Esophagus squamous epithelium (tissue), 5 donors: ENCODE results near the gene LHFPL4. TPM values are rescaled to one million over a fixed set of nuclear protein-coding genes. Genes with fewer than 3 reads are reported as not detected.

Experiments used
- DNase-seq: peaks from one replicate; lab custom pipeline; 2025; lab: John Stamatoyannopoulos, UW
- H3K27ac ChIP-seq, 4 donors: fragments of 200-600 bp; sonication (generic); one replicate each; pipeline ENCODE4 v1.5.1; 2016 to 2019; ENCODE audit warnings: mild to moderate bottlenecking in 1 of 4
- H3K27me3 ChIP-seq, 4 donors: fragments of 200-600 bp; sonication (generic); 1 replicate in 3 of 4; 2 replicates in 1 of 4; pipeline versions ENCODE4 v1.5.1 to v1.6.0; 2017 to 2021; ENCODE audit warnings: antibody characterized with exemption in 1 of 4
- H3K36me3 ChIP-seq, 3 donors: fragments of 200-600 bp; sonication (generic); one replicate each; pipeline ENCODE4 v1.5.1; 2016 to 2019
- H3K4me1 ChIP-seq, 3 donors: fragments of 200-600 bp; sonication (generic); one replicate each; pipeline ENCODE4 v1.5.1; 2017 to 2019
- H3K4me3 ChIP-seq, 4 donors: fragments of 200-600 bp; sonication (generic); 1 replicate in 3 of 4; 2 replicates in 1 of 4; pipeline ENCODE4 v1.5.1; 2016 to 2019; ENCODE audit warnings: mild to moderate bottlenecking in 2 of 4, moderate library complexity in 1 of 4
- H3K9me3 ChIP-seq, 3 donors: fragments of 200-600 bp; sonication (generic); one replicate each; pipeline ENCODE4 v1.5.1; 2016 to 2019
- POLR2A ChIP-seq, 4 donors: fragments of 450-650 bp; IDR thresholded peaks; one replicate each; pipeline ENCODE4 v1.6.1; 2017; ENCODE audit warnings: antibody characterized with exemption in 4 of 4, mild to moderate bottlenecking in 4 of 4, moderate library complexity in 3 of 4
- WGBS, 2 donors: methylation state at CpG; one replicate each; pipeline ENCODE4 v1.1.5; 2018; 5-methylcytosine and 5-hydroxymethylcytosine counted together
- intact Hi-C: fragments of 100-400 bp; cut with DNase I; formaldehyde crosslinking; loops from one replicate; pipeline ENCODE4 v1.15.0; 2022
- total RNA-seq, 4 donors: library from RNA; depleted of rRNA; stranded (reverse); fragments of >200 nt; gene quantifications; one replicate each; pipeline ENCODE4 v1.1.0, GENCODE V29; 2016
- TF ChIP-seq, protein P1 (sequence below), 6 experiments: fragments of 450-650 bp in 4 of 6; fragments of 200-600 bp in 2 of 6; sonication (generic) in 2 of 6; IDR thresholded peaks; one replicate each; pipeline ENCODE4 v1.5.1; 2016 to 2019; ENCODE audit warnings: antibody characterized with exemption in 6 of 6, mild to moderate bottlenecking in 4 of 6, moderate library complexity in 4 of 6
- donor health status: DM: yes; HTN: yes; CAD: no.

LHFPL4 gene
- total RNA-seq, 4 donors from 2014 or later: 0.23 TPM; not detected in 3

DNA sequence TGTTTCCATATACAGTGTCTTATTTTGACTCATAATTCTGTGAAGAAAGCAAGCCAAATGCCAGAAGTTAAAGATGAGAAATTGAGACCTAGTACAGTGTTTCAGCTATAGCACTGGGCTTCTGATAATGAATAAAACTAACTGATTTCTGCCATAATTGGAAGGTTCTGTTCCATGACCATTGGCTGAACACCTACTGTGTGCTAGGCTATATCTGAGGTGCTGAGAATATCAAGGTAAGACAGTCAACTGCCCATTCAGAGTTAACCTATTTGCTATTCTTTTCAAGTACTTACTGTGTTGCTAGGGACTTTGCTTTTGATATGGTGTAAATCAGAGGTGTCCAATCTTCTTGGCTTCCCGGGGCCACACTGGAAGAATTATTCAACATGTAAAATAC lies 73.4 kb downstream of the LHFPL4 start:
- intact Hi-C loops: no loop called here
- TF ChIP-seq POLR2A (IDR thresholded peaks at IDR 0.05): no peak
- TF ChIP-seq, protein P1, sequence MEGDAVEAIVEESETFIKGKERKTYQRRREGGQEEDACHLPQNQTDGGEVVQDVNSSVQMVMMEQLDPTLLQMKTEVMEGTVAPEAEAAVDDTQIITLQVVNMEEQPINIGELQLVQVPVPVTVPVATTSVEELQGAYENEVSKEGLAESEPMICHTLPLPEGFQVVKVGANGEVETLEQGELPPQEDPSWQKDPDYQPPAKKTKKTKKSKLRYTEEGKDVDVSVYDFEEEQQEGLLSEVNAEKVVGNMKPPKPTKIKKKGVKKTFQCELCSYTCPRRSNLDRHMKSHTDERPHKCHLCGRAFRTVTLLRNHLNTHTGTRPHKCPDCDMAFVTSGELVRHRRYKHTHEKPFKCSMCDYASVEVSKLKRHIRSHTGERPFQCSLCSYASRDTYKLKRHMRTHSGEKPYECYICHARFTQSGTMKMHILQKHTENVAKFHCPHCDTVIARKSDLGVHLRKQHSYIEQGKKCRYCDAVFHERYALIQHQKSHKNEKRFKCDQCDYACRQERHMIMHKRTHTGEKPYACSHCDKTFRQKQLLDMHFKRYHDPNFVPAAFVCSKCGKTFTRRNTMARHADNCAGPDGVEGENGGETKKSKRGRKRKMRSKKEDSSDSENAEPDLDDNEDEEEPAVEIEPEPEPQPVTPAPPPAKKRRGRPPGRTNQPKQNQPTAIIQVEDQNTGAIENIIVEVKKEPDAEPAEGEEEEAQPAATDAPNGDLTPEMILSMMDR (IDR thresholded peaks at IDR 0.05): no peak
- no peaks in the 10 kb centered on the region for H3K9me3 ChIP-seq
- H3K27me3 ChIP-seq: no peaks in the 10 kb centered on the region
- H3K4me3 ChIP-seq: no peak overlapping the region
- H3K4me1 ChIP-seq: no peaks in the 10 kb centered on the region
- H3K36me3 ChIP-seq: peaks cover 25 to 99% (median 25%) of the 10 kb centered on the region in 3 donors
- 91 to 93% methylated on average over 1 of the region's 1 CpG for WGBS, 2 donors
- no peak overlapping the region for H3K27ac ChIP-seq
- DNase-seq: no peak

DNA sequence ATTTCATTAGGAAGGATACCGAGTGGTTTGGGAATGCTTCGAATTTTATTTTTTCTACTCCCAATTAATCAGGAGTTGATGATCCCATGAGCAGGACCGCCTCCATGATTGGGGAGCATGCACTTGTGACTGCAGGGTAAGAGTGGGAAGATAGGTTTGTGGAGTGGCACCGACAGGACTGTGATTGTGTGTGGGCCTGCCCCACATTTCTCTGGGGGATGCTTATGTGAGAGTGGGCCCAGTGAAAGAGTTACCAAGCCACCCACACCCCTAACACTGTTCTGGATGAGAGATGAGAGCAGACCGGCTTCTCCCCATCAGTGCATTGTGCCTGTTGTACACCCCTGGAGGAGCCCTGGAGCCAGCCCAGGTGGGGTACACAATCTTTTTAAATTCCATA lies 76.7 kb downstream of the LHFPL4 start:
- H3K27me3 ChIP-seq: no peaks in the 10 kb centered on the region
- no peak for TF ChIP-seq POLR2A (IDR thresholded peaks at IDR 0.05)
- TF ChIP-seq, protein P1 (IDR thresholded peaks at IDR 0.05): no peak
- no peaks in the 10 kb centered on the region for H3K4me1 ChIP-seq
- 91 to 96% methylated on average over 4 to 5 of the region's 5 CpGs for WGBS, 2 donors
- no peak for DNase-seq
- peaks cover 36 to 100% (median 56%) of the 10 kb centered on the region in 3 donors for H3K36me3 ChIP-seq
- no peaks in the 10 kb centered on the region for H3K9me3 ChIP-seq
- no peak overlapping the region for H3K27ac ChIP-seq
- no peak overlapping the region for H3K4me3 ChIP-seq
- intact Hi-C loops: no loop called here

DNA sequence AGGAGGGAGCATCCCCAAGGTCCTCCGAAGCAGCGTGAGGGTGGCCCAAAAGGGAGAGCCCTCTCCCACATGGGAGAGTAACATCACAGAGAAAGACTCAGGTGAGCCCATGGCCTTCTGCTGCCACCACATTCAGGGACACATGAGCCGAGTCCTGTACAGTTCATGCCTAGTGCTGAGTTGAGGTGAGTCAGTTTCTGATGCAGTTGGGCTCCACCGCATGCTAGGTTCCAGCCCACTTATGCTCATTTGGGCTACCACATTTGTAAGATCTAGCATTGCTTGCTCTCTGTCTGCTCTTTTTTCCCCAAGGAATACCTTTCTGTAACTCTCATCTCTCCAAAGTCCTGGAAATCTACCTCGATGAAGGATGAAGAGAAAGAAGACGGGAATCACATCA lies 79.1 kb downstream of the LHFPL4 start:
- H3K36me3 ChIP-seq: peaks cover 43 to 100% (median 68%) of the 10 kb centered on the region in 3 donors
- H3K27ac ChIP-seq: no peak overlapping the region
- intact Hi-C loops: no loop called here
- no peaks in the 10 kb centered on the region for H3K4me1 ChIP-seq
- no peaks in the 10 kb centered on the region for H3K27me3 ChIP-seq
- no peaks in the 10 kb centered on the region for H3K9me3 ChIP-seq
- no peak for DNase-seq
- TF ChIP-seq, protein P1 (IDR thresholded peaks at IDR 0.05): no peak
- TF ChIP-seq POLR2A (IDR thresholded peaks at IDR 0.05): no peak
- no peak overlapping the region for H3K4me3 ChIP-seq
- 85 to 92% methylated on average over 5 to 6 of the region's 6 CpGs for WGBS, 2 donors

DNA sequence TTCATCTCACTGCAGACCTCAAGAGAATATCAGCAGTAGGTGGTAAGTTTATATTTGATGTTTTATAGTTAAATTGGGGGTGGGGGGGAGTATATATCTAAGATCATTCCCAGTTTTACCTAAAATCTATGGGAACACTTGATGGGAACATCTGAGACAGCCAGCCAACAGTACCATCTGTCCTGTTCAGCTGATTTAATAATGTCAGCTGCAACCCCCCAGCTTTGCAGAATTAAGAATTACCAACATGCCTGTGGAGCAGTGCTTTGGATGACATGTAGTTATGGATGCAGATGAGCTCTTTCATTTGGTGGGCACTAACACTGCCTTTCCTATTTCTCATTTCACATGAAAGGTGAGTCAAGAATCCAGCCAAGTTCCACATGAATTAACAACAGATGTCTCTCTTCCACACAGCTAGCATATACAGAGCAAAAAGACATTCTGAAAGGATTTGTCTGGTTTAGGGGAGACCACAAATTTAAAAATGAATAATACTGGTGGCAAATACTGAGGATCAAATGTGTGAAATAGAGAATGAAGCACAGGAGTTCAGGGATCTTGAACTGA lies 80.0 kb downstream of the LHFPL4 start:
- no peaks in the 10 kb centered on the region for H3K4me1 ChIP-seq
- peaks cover 43 to 100% (median 70%) of the 10 kb centered on the region in 3 donors for H3K36me3 ChIP-seq
- DNase-seq: no peak
- H3K9me3 ChIP-seq: no peaks in the 10 kb centered on the region
- no peak overlapping the region for H3K27ac ChIP-seq
- no peak for TF ChIP-seq POLR2A (IDR thresholded peaks at IDR 0.05)
- TF ChIP-seq, protein P1 (IDR thresholded peaks at IDR 0.05): no peak
- H3K27me3 ChIP-seq: no peaks in the 10 kb centered on the region
- no peak overlapping the region for H3K4me3 ChIP-seq
- intact Hi-C loops: no loop called here

DNA sequence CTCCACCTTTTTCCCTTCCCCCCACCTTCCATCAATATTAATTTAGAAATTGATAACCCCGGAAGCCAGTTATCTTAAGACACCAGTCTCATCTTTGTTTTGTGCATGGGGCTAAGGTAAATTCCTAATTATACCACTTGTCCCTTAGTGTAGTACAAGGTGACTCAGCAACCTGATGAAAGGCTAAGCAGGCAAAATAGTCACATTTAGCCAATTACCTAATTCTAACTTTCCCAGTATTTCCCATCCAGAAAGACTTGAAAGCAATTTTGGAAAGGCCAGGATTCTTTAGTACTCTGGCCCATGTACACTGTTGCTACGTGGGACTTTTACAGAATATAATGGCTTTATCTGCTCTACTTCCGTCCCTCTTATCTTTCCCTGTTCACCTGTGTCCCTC lies 83.6 kb downstream of the LHFPL4 start:
- 94 to 98% methylated on average over 3 of the region's 3 CpGs for WGBS, 2 donors
- Histone ChIP-seq H3K4me3 (no peak overlapping the region), H3K27me3 (no peaks in the 10 kb centered on the region), H3K27ac (no peak overlapping the region), H3K36me3 (peaks cover 32 to 100% (median 70%) of the 10 kb centered on the region in 3 donors), H3K4me1 (no peaks in the 10 kb centered on the region), H3K9me3 (no peaks in the 10 kb centered on the region)
- TF ChIP-seq, protein P1 (IDR thresholded peaks at IDR 0.05): no peak
- TF ChIP-seq POLR2A (IDR thresholded peaks at IDR 0.05): no peak
- intact Hi-C loops: no loop called here
- DNase-seq: no peak
